H9 (cell line): ENCODE results near the gene TUBA8. TPM values are rescaled to one million over a fixed set of nuclear protein-coding genes. Genes with fewer than 3 reads are reported as not detected.

Experiments used
- DNase-seq: peaks from one replicate; pipeline ENCODE4 v3.0.0-alpha.2; 2017
- H2AFZ ChIP-seq: one replicate; pipeline ENCODE4 v1.6.1; 2013; ENCODE audit warnings: mild to moderate bottlenecking, low read length, control low read depth, moderate library complexity
- H2AK5ac ChIP-seq: 2 replicates; pipeline ENCODE4 v1.6.1; 2013; ENCODE audit warnings: low read length, control low read depth, mixed read lengths; ENCODE audit not compliant: insufficient read length
- H2BK120ac ChIP-seq: one replicate; pipeline ENCODE4 v1.6.1; 2013; ENCODE audit warnings: low read depth, mild to moderate bottlenecking, low read length, control low read depth, inconsistent platforms; ENCODE audit not compliant: poor library complexity, severe bottlenecking
- H2BK12ac ChIP-seq: 2 replicates; pipeline ENCODE4 v1.6.1; 2013; ENCODE audit warnings: low read length, control low read depth, mixed read lengths, low read depth; ENCODE audit not compliant: insufficient read length
- H2BK15ac ChIP-seq: 2 replicates; pipeline ENCODE4 v1.6.1; 2013; ENCODE audit warnings: low read depth, low read length, control low read depth
- H2BK20ac ChIP-seq: one replicate; pipeline ENCODE4 v1.6.1; 2013; ENCODE audit warnings: low read depth, mild to moderate bottlenecking, low read length, control low read depth, inconsistent platforms; ENCODE audit not compliant: poor library complexity, severe bottlenecking
- H2BK5ac ChIP-seq: 2 replicates; pipeline ENCODE4 v1.6.1; 2013; ENCODE audit warnings: low read length, control low read depth, mixed read lengths; ENCODE audit not compliant: insufficient read length
- H3K14ac ChIP-seq: 2 replicates; pipeline ENCODE4 v1.6.1; 2013; ENCODE audit warnings: low read length, control low read depth; ENCODE audit not compliant: insufficient read depth
- H3K18ac ChIP-seq: 2 replicates; pipeline ENCODE4 v1.6.1; 2013; ENCODE audit warnings: low read depth, mild to moderate bottlenecking, mixed read lengths, low read length, control low read depth; ENCODE audit not compliant: insufficient read length
- H3K23ac ChIP-seq: 2 replicates; pipeline ENCODE4 v1.6.1; 2013; ENCODE audit warnings: low read length, control low read depth, mixed read lengths, low read depth; ENCODE audit not compliant: insufficient read length
- H3K23me2 ChIP-seq: 2 replicates; pipeline ENCODE4 v1.6.1; 2013; ENCODE audit warnings: low read depth, mild to moderate bottlenecking, mixed read lengths, low read length, control low read depth; ENCODE audit not compliant: insufficient read length, poor library complexity, severe bottlenecking
- H3K27ac ChIP-seq: 2 replicates; pipeline ENCODE4 v1.5.1; 2013; ENCODE audit warnings: low read length, control low read depth, mixed read lengths, low read depth; ENCODE audit not compliant: insufficient read length
- H3K27me3 ChIP-seq: 2 replicates; pipeline ENCODE4 v1.6.1; 2013; ENCODE audit warnings: low read length, control low read depth, inconsistent platforms; ENCODE audit not compliant: insufficient read depth
- H3K4ac ChIP-seq: 2 replicates; pipeline ENCODE4 v1.6.1; 2013; ENCODE audit warnings: low read depth, mild to moderate bottlenecking, control low read depth, inconsistent platforms, low read length, moderate library complexity
- H3K4me1 ChIP-seq: 2 replicates; pipeline ENCODE4 v1.6.1; 2013; ENCODE audit warnings: low read length, control low read depth, inconsistent platforms; ENCODE audit not compliant: insufficient read depth
- H3K4me2 ChIP-seq: 2 replicates; pipeline ENCODE4 v1.6.1; 2013; ENCODE audit warnings: low read length, control low read depth, mixed read lengths; ENCODE audit not compliant: insufficient read length, insufficient read depth
- H3K56ac ChIP-seq: 2 replicates; pipeline ENCODE4 v1.6.1; 2013; ENCODE audit warnings: low read depth, mild to moderate bottlenecking, mixed read lengths, low read length, control low read depth; ENCODE audit not compliant: insufficient read length
- H3K79me1 ChIP-seq: 2 replicates; pipeline ENCODE4 v1.6.1; 2013; ENCODE audit warnings: low read depth, mild to moderate bottlenecking, moderate library complexity, low read length, control low read depth, inconsistent platforms; ENCODE audit not compliant: insufficient read depth, poor library complexity, severe bottlenecking
- H3K79me2 ChIP-seq: 2 replicates; pipeline ENCODE4 v1.6.1; 2013; ENCODE audit warnings: low read length, control low read depth, inconsistent platforms; ENCODE audit not compliant: insufficient read depth
- H3K9ac ChIP-seq: 2 replicates; pipeline ENCODE4 v1.6.1; 2013; ENCODE audit warnings: low read length, control low read depth, mixed read lengths; ENCODE audit not compliant: insufficient read length; ENCODE audit errors: extremely low read depth
- H3K9me3 ChIP-seq: one replicate; pipeline ENCODE4 v1.6.1; 2013; ENCODE audit warnings: low read depth, low read length, inconsistent platforms; ENCODE audit not compliant: control insufficient read depth
- H3T11ph ChIP-seq: one replicate; pipeline ENCODE4 v1.6.1; 2013; ENCODE audit warnings: mild to moderate bottlenecking, low read length, control low read depth, inconsistent platforms
- H4K20me1 ChIP-seq: one replicate; pipeline ENCODE4 v1.6.1; 2013; ENCODE audit not compliant: control insufficient read depth, insufficient read length, insufficient read depth
- H4K5ac ChIP-seq: 2 replicates; pipeline ENCODE4 v1.6.1; 2013; ENCODE audit warnings: low read depth, mild to moderate bottlenecking, mixed read lengths, low read length, control low read depth; ENCODE audit not compliant: insufficient read length
- H4K8ac ChIP-seq: replicated peaks from 2 replicates; pipeline ENCODE4 v1.6.1; 2013; ENCODE audit warnings: low read length, control low read depth, mixed read lengths, low read depth; ENCODE audit not compliant: insufficient read length
- H4K91ac ChIP-seq: 2 replicates; pipeline ENCODE4 v1.6.1; 2013; ENCODE audit warnings: low read depth, mild to moderate bottlenecking, moderate library complexity, mixed read lengths, low read length, control low read depth; ENCODE audit not compliant: insufficient read length
- H3K27ac Mint-ChIP-seq, 3 experiments: 2 replicates in 2 of 3; 3 replicates in 1 of 3; pipeline ENCODE4 v1.8.0; 2020 to 2021; ENCODE audit warnings: mixed read lengths in 3 of 3, mild to moderate bottlenecking in 1 of 3, moderate library complexity in 1 of 3
- H3K27me3 Mint-ChIP-seq: 2 replicates; pipeline ENCODE4 v1.8.0; 2021; ENCODE audit warnings: low read depth, mild to moderate bottlenecking, moderate library complexity, mixed read lengths
- H3K36me3 Mint-ChIP-seq, 3 experiments: 2 replicates in 2 of 3; 3 replicates in 1 of 3; pipeline ENCODE4 v1.8.0; 2020 to 2021; ENCODE audit warnings: low read depth in 3 of 3, mixed read lengths in 3 of 3; ENCODE audit not compliant: insufficient read depth in 1 of 3
- H3K4me1 Mint-ChIP-seq, 2 experiments: 2 replicates each; pipeline ENCODE4 v1.8.0; 2020; ENCODE audit warnings: mixed read lengths in 2 of 2
- H3K4me3 Mint-ChIP-seq, 2 experiments: 2 replicates in 1 of 2; 3 replicates in 1 of 2; pipeline ENCODE4 v1.8.0; 2020 to 2021; ENCODE audit warnings: mild to moderate bottlenecking in 2 of 2, mixed read lengths in 2 of 2, moderate library complexity in 1 of 2
- H3K9me3 Mint-ChIP-seq, 2 experiments: 2 replicates in 1 of 2; 3 replicates in 1 of 2; pipeline ENCODE4 v1.8.0; 2020; ENCODE audit warnings: mild to moderate bottlenecking in 2 of 2, mixed read lengths in 2 of 2, moderate library complexity in 1 of 2
- WGBS: extraction: QIAGEN DNeasy Blood & Tissue Kit; methylation state at CpG from one replicate; pipeline ENCODE4 v1.1.7; 2013; ENCODE audit warnings: missing lambda C conversion rate, low lambda C conversion rate, mixed read lengths; ENCODE audit not compliant: insufficient read length; ENCODE audit errors: extremely low coverage; 5-methylcytosine and 5-hydroxymethylcytosine counted together
- total RNA-seq: library from RNA; stranded (reverse); gene quantifications from 2 replicates; pipeline ENCODE4 v1.2.1, GENCODE V29; 2021
- TF ChIP-seq, protein P1 (sequence below): fragments of 200-600 bp; sonication (generic); conservative IDR thresholded peaks from 3 replicates; pipeline ENCODE4 v1.8.0; 2021; ENCODE audit warnings: antibody characterized with exemption, mild to moderate bottlenecking

TUBA8 gene
- total RNA-seq, 1 experiment from 2014 or later = 2.0 TPM

DNA sequence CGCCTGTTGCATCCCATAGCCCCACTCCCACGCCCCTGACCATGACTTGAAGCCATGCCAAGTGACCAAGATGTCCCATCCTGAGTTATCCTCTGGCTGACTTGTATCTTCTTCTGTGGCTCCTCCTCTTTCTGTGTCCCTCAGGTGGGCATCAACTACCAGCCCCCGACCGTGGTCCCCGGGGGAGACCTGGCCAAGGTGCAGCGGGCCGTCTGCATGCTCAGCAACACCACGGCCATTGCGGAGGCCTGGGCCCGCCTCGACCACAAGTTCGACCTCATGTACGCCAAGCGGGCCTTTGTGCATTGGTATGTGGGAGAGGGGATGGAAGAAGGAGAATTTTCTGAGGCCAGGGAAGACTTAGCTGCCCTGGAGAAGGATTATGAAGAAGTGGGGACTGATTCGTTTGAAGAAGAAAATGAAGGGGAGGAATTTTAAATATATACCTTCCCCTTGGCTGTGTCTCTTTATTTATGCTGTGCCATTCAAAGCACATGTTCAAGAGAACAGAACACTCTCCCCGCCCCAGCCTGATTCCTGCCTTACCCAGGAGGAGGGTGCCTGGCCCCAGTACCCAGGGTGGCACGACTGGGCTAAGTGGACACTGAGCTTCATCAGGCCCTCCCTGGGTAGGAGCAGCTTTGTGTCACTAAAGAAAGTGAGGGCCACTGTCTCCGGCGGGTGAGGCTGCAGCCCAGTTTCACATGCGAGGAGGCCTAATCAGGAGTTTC lies 20.3 kb downstream of the TUBA8 start:
- H3K23ac ChIP-seq = no peak overlapping the region
- H3K27me3 Mint-ChIP-seq = peaks cover 5% of the 10 kb centered on the region
- H3K56ac ChIP-seq = no peak overlapping the region
- H3K9me3 ChIP-seq = no peaks in the 10 kb centered on the region
- H3K27ac Mint-ChIP-seq = no peak overlapping the region
- no peaks in the 10 kb centered on the region for H3K79me2 ChIP-seq
- H3T11ph ChIP-seq = no peak overlapping the region
- no peak for DNase-seq
- H3K23me2 ChIP-seq = no peaks in the 10 kb centered on the region
- H2BK12ac ChIP-seq = no peak overlapping the region
- no peak overlapping the region for H4K91ac ChIP-seq
- no peaks in the 10 kb centered on the region for H4K20me1 ChIP-seq
- no peak overlapping the region for H3K4me2 ChIP-seq
- H3K4me1 ChIP-seq = peaks cover 5% of the 10 kb centered on the region; the same call in 1 of the 2 replicates
- H3K4me3 Mint-ChIP-seq = no peak overlapping the region
- no peak overlapping the region for H2BK20ac ChIP-seq
- H2BK15ac ChIP-seq = no peak overlapping the region
- no peak overlapping the region for H3K27ac ChIP-seq
- no CpG with 5 or more reads among the region's 20 CpGs for WGBS
- no peak overlapping the region for H3K4ac ChIP-seq
- peaks cover 3 to 11% of the 10 kb centered on the region in 2 experiments; a peak in 3 of 4 replicates for H3K4me1 Mint-ChIP-seq
- no peak overlapping the region for H3K9ac ChIP-seq
- H3K14ac ChIP-seq = no peak overlapping the region; the same call in 1 of the 2 replicates
- H3K27me3 ChIP-seq = no peaks in the 10 kb centered on the region
- no peaks in the 10 kb centered on the region for H3K79me1 ChIP-seq
- H3K18ac ChIP-seq = no peak overlapping the region
- peaks cover 0 to 5% (median 2%) of the 10 kb centered on the region in 3 experiments; a peak in 5 of 7 replicates for H3K36me3 Mint-ChIP-seq
- no peak overlapping the region for H2AFZ ChIP-seq
- no peak overlapping the region for H2BK120ac ChIP-seq
- H4K8ac ChIP-seq = no peak overlapping the region
- no peak overlapping the region for H2AK5ac ChIP-seq
- TF ChIP-seq, protein P1, sequence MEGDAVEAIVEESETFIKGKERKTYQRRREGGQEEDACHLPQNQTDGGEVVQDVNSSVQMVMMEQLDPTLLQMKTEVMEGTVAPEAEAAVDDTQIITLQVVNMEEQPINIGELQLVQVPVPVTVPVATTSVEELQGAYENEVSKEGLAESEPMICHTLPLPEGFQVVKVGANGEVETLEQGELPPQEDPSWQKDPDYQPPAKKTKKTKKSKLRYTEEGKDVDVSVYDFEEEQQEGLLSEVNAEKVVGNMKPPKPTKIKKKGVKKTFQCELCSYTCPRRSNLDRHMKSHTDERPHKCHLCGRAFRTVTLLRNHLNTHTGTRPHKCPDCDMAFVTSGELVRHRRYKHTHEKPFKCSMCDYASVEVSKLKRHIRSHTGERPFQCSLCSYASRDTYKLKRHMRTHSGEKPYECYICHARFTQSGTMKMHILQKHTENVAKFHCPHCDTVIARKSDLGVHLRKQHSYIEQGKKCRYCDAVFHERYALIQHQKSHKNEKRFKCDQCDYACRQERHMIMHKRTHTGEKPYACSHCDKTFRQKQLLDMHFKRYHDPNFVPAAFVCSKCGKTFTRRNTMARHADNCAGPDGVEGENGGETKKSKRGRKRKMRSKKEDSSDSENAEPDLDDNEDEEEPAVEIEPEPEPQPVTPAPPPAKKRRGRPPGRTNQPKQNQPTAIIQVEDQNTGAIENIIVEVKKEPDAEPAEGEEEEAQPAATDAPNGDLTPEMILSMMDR = no peak
- H3K9me3 Mint-ChIP-seq = no peaks in the 10 kb centered on the region
- H4K5ac ChIP-seq = no peak overlapping the region
- H2BK5ac ChIP-seq = no peak overlapping the region
